IPS-18a (cell line): ENCODE measurements around the gene WNK1.

ENCODE experiments used
- H3K27ac ChIP-seq: one replicate; pipeline ENCODE4 v1.5.1; 2013; ENCODE audit warnings: low read length
- H3K27me3 ChIP-seq: one replicate; pipeline ENCODE4 v1.6.1; 2013; ENCODE audit warnings: mild to moderate bottlenecking, low read length; ENCODE audit not compliant: control insufficient read depth, insufficient read depth
- H3K36me3 ChIP-seq: one replicate; pipeline ENCODE4 v1.6.1; 2013; ENCODE audit warnings: low read depth, low read length; ENCODE audit not compliant: control insufficient read depth
- H3K4me1 ChIP-seq: one replicate; pipeline ENCODE4 v1.6.1; 2013; ENCODE audit warnings: low read depth, low read length; ENCODE audit not compliant: control insufficient read depth
- H3K4me3 ChIP-seq: one replicate; pipeline ENCODE4 v1.5.1; 2013; ENCODE audit warnings: low read length
- H3K9ac ChIP-seq: one replicate; pipeline ENCODE4 v1.6.1; 2013; ENCODE audit warnings: mild to moderate bottlenecking, low read length, moderate library complexity
- H3K9me3 ChIP-seq: one replicate; pipeline ENCODE4 v1.6.1; 2013; ENCODE audit warnings: low read depth, low read length; ENCODE audit not compliant: control insufficient read depth

The WNK1 gene

GRCh38 chr12:951176-951575 is 198.8 kb downstream of the WNK1 start:
- Histone ChIP-seq H3K4me3 (no peak overlapping the region), H3K36me3 (no peaks in the 10 kb centered on the region), H3K9me3 (no peaks in the 10 kb centered on the region), H3K9ac (no peak overlapping the region), H3K27ac (no peak overlapping the region), H3K27me3 (no peaks in the 10 kb centered on the region), H3K4me1 (no peaks in the 10 kb centered on the region)

DNA sequence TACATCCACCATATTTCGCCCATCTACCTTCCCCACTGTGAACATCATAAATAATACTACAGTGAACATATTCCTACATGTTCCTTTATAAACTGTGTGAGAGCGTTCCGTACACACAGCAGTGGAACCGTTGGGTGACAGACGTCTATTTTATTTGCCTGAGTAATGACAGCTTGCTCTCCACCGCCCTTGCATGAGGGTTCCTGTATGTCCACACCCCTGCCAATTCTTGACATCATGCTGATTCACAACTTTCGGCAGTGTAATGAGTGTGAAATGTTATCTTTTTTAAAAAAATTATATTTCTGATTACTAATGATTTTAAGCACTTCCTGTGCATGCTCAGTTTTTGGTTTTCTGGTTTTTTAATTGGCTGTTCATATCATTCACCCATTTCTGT is 201.4 kb downstream of the WNK1 start:
- no peak overlapping the region for H3K4me3 ChIP-seq
- H3K36me3 ChIP-seq: no peaks in the 10 kb centered on the region
- no peak overlapping the region for H3K27ac ChIP-seq
- H3K4me1 ChIP-seq: peaks cover 4% of the 10 kb centered on the region
- H3K9ac ChIP-seq: no peak overlapping the region
- no peaks in the 10 kb centered on the region for H3K27me3 ChIP-seq
- no peaks in the 10 kb centered on the region for H3K9me3 ChIP-seq

- H3K9me3 ChIP-seq: no peaks in the 10 kb centered on the region
- no peaks in the 10 kb centered on the region for H3K36me3 ChIP-seq
- H3K27me3 ChIP-seq: no peaks in the 10 kb centered on the region
Observed at GRCh38 chr12:954741-955140, 202.4 kb downstream of the WNK1 start.

DNA sequence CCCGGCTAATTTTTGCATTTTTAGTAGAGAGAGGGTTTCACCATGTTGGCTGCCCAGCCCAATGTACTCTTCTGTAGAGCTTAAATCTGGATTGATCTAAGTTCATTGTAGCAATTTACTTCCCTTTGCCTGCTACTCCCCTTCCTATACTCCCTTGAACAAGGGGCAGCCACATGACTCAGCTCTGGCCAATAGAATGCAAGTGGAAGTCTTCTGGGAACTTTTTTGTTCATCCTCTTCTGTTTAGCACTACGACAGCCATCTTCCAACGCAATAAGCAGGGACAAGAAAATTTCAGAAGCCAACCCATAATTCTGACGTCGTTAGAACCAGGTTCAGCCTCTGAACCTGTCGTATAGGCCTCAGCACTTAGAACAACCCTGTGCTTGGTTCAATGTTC is 203.6 kb downstream of the WNK1 start:
- H3K9ac ChIP-seq: no peak overlapping the region
- H3K4me1 ChIP-seq: peaks cover 5% of the 10 kb centered on the region
- no peaks in the 10 kb centered on the region for H3K9me3 ChIP-seq
- no peak overlapping the region for H3K27ac ChIP-seq
- H3K4me3 ChIP-seq: no peak overlapping the region
- no peaks in the 10 kb centered on the region for H3K36me3 ChIP-seq
- no peaks in the 10 kb centered on the region for H3K27me3 ChIP-seq

More at GRCh38 chr12:954741-955140, 202.4 kb downstream of the WNK1 start:
- H3K4me3 ChIP-seq: no peak overlapping the region
- H3K4me1 ChIP-seq: peaks cover 5% of the 10 kb centered on the region
- no peak overlapping the region for H3K9ac ChIP-seq
- no peak overlapping the region for H3K27ac ChIP-seq

DNA sequence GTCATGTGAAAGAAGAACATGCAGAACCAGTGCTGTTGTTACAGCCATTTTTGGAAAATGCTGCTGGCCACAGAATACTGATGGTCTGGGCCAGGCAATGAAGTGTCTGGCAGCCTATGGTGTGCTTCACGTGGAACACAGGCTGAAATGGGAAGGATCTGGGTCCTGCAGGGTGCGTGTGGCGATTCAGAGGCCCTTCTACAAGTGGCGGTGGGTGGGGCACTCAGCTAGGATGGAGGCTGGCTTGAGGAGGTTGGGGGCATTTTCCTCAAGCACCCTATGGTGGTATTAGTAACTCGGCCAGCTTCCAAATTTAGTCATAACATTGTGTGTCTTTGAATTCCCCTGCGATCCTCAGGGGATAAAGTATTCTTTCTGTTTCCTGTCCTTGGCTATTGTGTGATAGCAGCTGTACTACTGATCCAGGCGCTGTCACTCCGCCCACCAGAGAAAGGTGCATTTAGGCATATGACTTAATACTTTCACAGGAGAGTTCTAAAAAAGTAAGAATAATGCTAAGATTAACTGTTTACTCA is 206.3 kb downstream of the WNK1 start:
- H3K4me1 ChIP-seq: peaks cover 5% of the 10 kb centered on the region
- no peak overlapping the region for H3K27ac ChIP-seq
- no peaks in the 10 kb centered on the region for H3K27me3 ChIP-seq
- no peaks in the 10 kb centered on the region for H3K36me3 ChIP-seq
- no peak overlapping the region for H3K9ac ChIP-seq
- H3K4me3 ChIP-seq: no peak overlapping the region
- H3K9me3 ChIP-seq: no peaks in the 10 kb centered on the region
